Measurements from ENCODE around the gene RRM2. TPM values are rescaled to one million over a fixed set of nuclear protein-coding genes. Genes with fewer than 3 reads are reported as not detected.

RRM2 gene
- total and polyA plus RNA-seq, 2 experiments from 2014 or later: 108 to 119 TPM

- TF ChIP-seq, protein P1, sequence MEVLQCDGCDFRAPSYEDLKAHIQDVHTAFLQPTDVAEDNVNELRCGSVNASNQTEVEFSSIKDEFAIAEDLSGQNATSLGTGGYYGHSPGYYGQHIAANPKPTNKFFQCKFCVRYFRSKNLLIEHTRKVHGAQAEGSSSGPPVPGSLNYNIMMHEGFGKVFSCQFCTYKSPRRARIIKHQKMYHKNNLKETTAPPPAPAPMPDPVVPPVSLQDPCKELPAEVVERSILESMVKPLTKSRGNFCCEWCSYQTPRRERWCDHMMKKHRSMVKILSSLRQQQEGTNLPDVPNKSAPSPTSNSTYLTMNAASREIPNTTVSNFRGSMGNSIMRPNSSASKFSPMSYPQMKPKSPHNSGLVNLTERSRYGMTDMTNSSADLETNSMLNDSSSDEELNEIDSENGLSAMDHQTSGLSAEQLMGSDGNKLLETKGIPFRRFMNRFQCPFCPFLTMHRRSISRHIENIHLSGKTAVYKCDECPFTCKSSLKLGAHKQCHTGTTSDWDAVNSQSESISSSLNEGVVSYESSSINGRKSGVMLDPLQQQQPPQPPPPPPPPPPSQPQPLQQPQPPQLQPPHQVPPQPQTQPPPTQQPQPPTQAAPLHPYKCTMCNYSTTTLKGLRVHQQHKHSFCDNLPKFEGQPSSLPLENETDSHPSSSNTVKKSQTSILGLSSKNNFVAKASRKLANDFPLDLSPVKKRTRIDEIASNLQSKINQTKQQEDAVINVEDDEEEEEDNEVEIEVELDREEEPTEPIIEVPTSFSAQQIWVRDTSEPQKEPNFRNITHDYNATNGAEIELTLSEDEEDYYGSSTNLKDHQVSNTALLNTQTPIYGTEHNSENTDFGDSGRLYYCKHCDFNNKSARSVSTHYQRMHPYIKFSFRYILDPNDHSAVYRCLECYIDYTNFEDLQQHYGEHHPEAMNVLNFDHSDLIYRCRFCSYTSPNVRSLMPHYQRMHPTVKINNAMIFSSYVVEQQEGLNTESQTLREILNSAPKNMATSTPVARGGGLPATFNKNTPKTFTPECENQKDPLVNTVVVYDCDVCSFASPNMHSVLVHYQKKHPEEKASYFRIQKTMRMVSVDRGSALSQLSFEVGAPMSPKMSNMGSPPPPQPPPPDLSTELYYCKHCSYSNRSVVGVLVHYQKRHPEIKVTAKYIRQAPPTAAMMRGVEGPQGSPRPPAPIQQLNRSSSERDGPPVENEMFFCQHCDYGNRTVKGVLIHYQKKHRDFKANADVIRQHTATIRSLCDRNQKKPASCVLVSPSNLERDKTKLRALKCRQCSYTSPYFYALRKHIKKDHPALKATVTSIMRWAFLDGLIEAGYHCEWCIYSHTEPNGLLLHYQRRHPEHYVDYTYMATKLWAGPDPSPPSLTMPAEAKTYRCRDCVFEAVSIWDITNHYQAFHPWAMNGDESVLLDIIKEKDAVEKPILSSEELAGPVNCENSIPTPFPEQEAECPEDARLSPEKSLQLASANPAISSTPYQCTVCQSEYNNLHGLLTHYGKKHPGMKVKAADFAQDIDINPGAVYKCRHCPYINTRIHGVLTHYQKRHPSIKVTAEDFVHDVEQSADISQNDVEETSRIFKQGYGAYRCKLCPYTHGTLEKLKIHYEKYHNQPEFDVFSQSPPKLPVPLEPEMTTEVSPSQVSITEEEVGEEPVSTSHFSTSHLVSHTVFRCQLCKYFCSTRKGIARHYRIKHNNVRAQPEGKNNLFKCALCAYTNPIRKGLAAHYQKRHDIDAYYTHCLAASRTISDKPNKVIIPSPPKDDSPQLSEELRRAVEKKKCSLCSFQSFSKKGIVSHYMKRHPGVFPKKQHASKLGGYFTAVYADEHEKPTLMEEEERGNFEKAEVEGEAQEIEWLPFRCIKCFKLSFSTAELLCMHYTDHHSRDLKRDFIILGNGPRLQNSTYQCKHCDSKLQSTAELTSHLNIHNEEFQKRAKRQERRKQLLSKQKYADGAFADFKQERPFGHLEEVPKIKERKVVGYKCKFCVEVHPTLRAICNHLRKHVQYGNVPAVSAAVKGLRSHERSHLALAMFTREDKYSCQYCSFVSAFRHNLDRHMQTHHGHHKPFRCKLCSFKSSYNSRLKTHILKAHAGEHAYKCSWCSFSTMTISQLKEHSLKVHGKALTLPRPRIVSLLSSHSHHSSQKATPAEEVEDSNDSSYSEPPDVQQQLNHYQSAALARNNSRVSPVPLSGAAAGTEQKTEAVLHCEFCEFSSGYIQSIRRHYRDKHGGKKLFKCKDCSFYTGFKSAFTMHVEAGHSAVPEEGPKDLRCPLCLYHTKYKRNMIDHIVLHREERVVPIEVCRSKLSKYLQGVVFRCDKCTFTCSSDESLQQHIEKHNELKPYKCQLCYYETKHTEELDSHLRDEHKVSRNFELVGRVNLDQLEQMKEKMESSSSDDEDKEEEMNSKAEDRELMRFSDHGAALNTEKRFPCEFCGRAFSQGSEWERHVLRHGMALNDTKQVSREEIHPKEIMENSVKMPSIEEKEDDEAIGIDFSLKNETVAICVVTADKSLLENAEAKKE (CRISPR knock-in tag; IDR thresholded peaks at IDR 0.05): no peak
- TF ChIP-seq CTCF (conservative IDR thresholded peaks at IDR 0.05; ENCODE audit: low read depth in 2 of 2): no peak
- no peak for TF ChIP-seq JUNB (IDR thresholded peaks at IDR 0.05; ENCODE audit: unreplicated experiment)
- TF ChIP-seq POLR2AphosphoS5 (IDR thresholded peaks at IDR 0.05; ENCODE audit: low read depth): no peak
- TF ChIP-seq EZH2phosphoT487 (IDR thresholded peaks at IDR 0.05; ENCODE audit: unreplicated experiment): no peak
- TF ChIP-seq ZNF331 (CRISPR knock-in tag; IDR thresholded peaks at IDR 0.05; ENCODE audit: low read depth): no peak
- no peak for TF ChIP-seq STAT1 (IDR thresholded peaks at IDR 0.05; ENCODE audit: unreplicated experiment)
Observed at GRCh38 chr2:10126632-10127026, 4.1 kb downstream of the RRM2 start (continued).

DNA sequence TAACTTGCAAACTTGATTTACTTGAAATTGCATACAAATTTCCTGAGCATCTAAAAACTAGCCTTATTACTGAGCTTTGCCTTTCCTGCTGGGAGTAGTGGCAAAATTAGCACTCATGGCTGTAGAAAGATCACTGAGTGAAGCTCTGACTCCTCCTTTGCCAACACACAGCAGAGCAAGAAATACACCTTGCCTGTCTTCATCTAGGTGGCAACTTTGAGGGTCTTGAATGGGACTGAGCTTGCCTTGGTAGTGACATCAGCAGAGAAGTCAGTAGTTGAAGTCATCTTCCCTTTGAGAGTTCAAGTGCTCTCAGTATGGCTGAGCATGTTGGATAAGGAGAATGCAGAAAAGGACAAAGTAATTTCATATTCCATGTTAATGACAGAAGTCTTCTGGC, 5.9 kb downstream of the RRM2 start:
- peaks cover 93% of the 10 kb centered on the region for H3K36me3 Mint-ChIP-seq (ENCODE audit: low read depth)
- H3K36me3 ChIP-seq (ENCODE audit: insufficient read depth): peaks cover 71% of the 10 kb centered on the region

More for the DNA sequence above, 5.9 kb downstream of the RRM2 start:
- Mint-ChIP-seq H3K4me3 (no peak overlapping the region), H3K9me3 (no peaks in the 10 kb centered on the region), H3K4me1 (peaks cover 65% of the 10 kb centered on the region), H3K27ac (no peak overlapping the region), H3K27me3 (ENCODE audit: insufficient read depth, low read depth, poor library complexity) (peaks cover 7% of the 10 kb centered on the region)
- H2AFZ ChIP-seq: no peak overlapping the region
- no peak overlapping the region for H3K4me2 ChIP-seq
- DNase-seq (ENCODE audit: low spot score) (no peak), ATAC-seq (no peak)
- H4K20me1 ChIP-seq (replicated peaks; ENCODE audit: insufficient read depth): peaks cover 68% of the 10 kb centered on the region
- TF ChIP-seq ZNF331 (CRISPR knock-in tag; IDR thresholded peaks at IDR 0.05; ENCODE audit: low read depth) (no peak), STAT1 (IDR thresholded peaks at IDR 0.05; ENCODE audit: unreplicated experiment) (no peak), POLR2AphosphoS5 (IDR thresholded peaks at IDR 0.05; ENCODE audit: low read depth) (no peak), EZH2 (IDR thresholded peaks at IDR 0.05; ENCODE audit: low read depth, unreplicated experiment) (no peak), EZH2phosphoT487 (IDR thresholded peaks at IDR 0.05; ENCODE audit: unreplicated experiment) (no peak)
- TF ChIP-seq, protein P2, sequence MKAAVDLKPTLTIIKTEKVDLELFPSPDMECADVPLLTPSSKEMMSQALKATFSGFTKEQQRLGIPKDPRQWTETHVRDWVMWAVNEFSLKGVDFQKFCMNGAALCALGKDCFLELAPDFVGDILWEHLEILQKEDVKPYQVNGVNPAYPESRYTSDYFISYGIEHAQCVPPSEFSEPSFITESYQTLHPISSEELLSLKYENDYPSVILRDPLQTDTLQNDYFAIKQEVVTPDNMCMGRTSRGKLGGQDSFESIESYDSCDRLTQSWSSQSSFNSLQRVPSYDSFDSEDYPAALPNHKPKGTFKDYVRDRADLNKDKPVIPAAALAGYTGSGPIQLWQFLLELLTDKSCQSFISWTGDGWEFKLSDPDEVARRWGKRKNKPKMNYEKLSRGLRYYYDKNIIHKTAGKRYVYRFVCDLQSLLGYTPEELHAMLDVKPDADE (IDR thresholded peaks at IDR 0.05): no peak
- H3K4me3 ChIP-seq: no peak overlapping the region
- H3K4me1 ChIP-seq (ENCODE audit: insufficient read depth): peaks cover 44% of the 10 kb centered on the region
- H3K79me2 ChIP-seq (replicated peaks; ENCODE audit: insufficient read depth): peaks cover 61% of the 10 kb centered on the region
- H3K9me2 ChIP-seq (ENCODE audit: insufficient read depth): no peaks in the 10 kb centered on the region
- no peak overlapping the region for H3K27ac ChIP-seq (ENCODE audit: low read depth)
- H3F3A ChIP-seq (replicated peaks; ENCODE audit: low read depth): peaks cover 20% of the 10 kb centered on the region; the same call in 1 of the 2 replicates
- H3K27me3 ChIP-seq (ENCODE audit: insufficient read depth): no peaks in the 10 kb centered on the region
